Colonic mucosa (tissue), 4 donors: Measurements from ENCODE around the gene SEMA3B. TPM values are rescaled to one million over a fixed set of nuclear protein-coding genes. Genes with fewer than 3 reads are reported as not detected.

Experiments used
- DNase-seq: peaks from one replicate; pipeline ENCODE4 v3.0.0-alpha.2; 2020
- H3K27ac ChIP-seq: fragments of 200-600 bp; one replicate; pipeline ENCODE4 v1.8.0; 2021
- H3K27me3 ChIP-seq: fragments of 200-600 bp; one replicate; pipeline ENCODE4 v1.8.0; 2021
- H3K36me3 ChIP-seq: fragments of 200-600 bp; one replicate; pipeline ENCODE4 v1.8.0; 2021
- H3K4me1 ChIP-seq: fragments of 200-600 bp; one replicate; pipeline ENCODE4 v1.8.0; 2021; ENCODE audit warnings: mild to moderate bottlenecking
- H3K4me3 ChIP-seq: fragments of 200-600 bp; one replicate; pipeline ENCODE4 v1.8.0; 2021
- H3K9ac ChIP-seq, 2 donors: one replicate each; pipeline ENCODE4 v1.7.0; 2013; ENCODE audit warnings: control low read depth in 2 of 2, low read depth in 2 of 2, low read length in 2 of 2
- H3K9me3 ChIP-seq: fragments of 200-600 bp; one replicate; pipeline ENCODE4 v1.8.0; 2021
- intact Hi-C: fragments of 100-400 bp; cut with DNase I; formaldehyde crosslinking; loops from one replicate; pipeline ENCODE4 v1.14.1; 2022
- total RNA-seq, 2 donors: library from RNA; stranded (reverse); fragmentation: NEBNext Ultra II Directional in 1 of 2; extraction: Animal tissue kit (Norgen Biotek cat#: 25700) in 1 of 2; gene quantifications; one replicate each; pipeline ENCODE4 v1.2.1, GENCODE V29; 2021
- TF ChIP-seq, protein P1 (sequence below): fragments of 200-600 bp; IDR thresholded peaks from one replicate; pipeline ENCODE4 v1.8.0; 2022; ENCODE audit warnings: antibody characterized with exemption, mild to moderate bottlenecking
- donor health status: healthy.
- donor health status: DM: no; HTN: no; CAD: no.
- donor health status: DM: no; HTN: no; CAD: no.

The SEMA3B gene
- total RNA-seq, 2 donors from 2014 or later, result 51.6 to 57.0 TPM

DNA sequence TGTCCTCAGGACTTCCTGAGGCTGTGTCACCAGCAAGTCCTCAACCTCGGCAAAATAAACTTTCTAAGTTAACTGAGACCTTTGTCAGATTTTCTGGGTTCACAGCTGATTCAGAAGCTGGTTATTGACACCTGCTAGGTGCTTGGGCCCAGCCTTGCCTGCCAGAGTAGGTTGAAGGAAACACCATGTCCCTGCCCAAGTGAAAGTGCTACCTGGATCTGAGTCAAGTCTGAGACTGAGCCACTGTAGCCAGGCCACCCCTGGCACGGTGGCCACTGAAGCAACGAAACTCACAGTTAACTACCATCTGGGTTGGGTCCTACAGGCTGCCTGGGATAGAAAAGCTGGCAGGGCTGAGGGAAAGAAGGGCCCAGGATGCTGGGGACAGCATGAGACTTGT is 45.4 kb downstream of the SEMA3B start:
- Histone ChIP-seq H3K36me3 (no peaks in the 10 kb centered on the region), H3K9ac (no peak overlapping the region), H3K4me1 (peaks cover 28% of the 10 kb centered on the region), H3K4me3 (no peak overlapping the region), H3K27me3 (no peaks in the 10 kb centered on the region), H3K9me3 (no peaks in the 10 kb centered on the region), H3K27ac (no peak overlapping the region)
- intact Hi-C loops, result no loop called here
- DNase-seq, result no peak
- TF ChIP-seq, protein P1, sequence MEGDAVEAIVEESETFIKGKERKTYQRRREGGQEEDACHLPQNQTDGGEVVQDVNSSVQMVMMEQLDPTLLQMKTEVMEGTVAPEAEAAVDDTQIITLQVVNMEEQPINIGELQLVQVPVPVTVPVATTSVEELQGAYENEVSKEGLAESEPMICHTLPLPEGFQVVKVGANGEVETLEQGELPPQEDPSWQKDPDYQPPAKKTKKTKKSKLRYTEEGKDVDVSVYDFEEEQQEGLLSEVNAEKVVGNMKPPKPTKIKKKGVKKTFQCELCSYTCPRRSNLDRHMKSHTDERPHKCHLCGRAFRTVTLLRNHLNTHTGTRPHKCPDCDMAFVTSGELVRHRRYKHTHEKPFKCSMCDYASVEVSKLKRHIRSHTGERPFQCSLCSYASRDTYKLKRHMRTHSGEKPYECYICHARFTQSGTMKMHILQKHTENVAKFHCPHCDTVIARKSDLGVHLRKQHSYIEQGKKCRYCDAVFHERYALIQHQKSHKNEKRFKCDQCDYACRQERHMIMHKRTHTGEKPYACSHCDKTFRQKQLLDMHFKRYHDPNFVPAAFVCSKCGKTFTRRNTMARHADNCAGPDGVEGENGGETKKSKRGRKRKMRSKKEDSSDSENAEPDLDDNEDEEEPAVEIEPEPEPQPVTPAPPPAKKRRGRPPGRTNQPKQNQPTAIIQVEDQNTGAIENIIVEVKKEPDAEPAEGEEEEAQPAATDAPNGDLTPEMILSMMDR, result no peak

DNA sequence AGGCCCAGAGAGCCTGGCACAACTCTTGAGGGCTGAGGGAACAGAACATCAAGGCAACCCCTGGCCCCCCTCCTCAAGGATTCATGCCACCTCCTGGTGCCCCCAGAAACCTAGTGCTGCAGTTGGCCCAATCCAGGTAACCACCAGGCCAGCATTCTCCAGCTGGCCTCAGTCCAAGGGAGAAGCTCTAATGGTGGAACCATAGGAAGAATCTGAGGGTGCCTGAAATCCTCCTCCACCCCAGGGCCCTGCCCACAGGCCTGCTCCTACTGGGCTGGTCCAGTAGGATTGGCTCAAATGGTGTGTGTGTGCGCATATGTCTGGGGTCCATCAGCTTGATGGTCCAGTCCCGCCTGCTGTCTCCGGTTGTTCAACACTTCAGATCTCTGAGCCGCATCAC is 45.9 kb downstream of the SEMA3B start:
- Histone ChIP-seq H3K36me3 (no peaks in the 10 kb centered on the region), H3K4me1 (peaks cover 28% of the 10 kb centered on the region), H3K4me3 (no peak overlapping the region), H3K27me3 (no peaks in the 10 kb centered on the region), H3K9me3 (no peaks in the 10 kb centered on the region), H3K9ac (no peak overlapping the region), H3K27ac (no peak overlapping the region)
- DNase-seq, result no peak
- TF ChIP-seq, protein P1, result no peak
- intact Hi-C loops, result no loop called here

DNA sequence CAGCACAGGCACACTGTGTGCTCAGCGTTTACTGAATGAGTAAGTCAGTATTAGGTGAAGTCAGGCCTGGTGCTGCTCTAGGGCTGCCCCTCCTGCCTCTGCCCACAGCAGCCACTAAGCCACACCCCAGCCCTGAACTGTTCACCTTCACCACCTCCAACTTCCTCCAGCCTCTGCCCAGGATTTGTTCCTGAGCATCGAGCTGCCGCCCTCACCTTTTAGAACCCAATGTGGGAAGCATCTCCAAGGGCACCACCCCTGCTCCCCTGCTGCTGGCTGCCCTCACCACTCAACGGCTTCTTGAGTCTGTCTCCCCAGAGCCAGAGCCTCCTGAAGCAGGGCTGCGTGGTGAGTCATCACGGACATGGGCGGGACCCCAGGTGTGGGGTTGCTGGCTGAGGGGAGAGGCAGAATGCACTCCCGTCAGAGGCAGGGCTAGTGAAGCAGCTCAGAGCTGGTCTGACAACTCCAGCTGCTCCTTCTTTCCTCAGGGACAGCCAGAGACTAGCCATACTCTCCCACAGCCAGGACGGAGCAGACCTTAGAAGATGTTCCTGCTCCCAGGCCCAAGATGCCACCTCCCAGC is 47.8 kb downstream of the SEMA3B start:
- Histone ChIP-seq H3K36me3 (no peaks in the 10 kb centered on the region), H3K4me1 (peaks cover 28% of the 10 kb centered on the region)

DNA sequence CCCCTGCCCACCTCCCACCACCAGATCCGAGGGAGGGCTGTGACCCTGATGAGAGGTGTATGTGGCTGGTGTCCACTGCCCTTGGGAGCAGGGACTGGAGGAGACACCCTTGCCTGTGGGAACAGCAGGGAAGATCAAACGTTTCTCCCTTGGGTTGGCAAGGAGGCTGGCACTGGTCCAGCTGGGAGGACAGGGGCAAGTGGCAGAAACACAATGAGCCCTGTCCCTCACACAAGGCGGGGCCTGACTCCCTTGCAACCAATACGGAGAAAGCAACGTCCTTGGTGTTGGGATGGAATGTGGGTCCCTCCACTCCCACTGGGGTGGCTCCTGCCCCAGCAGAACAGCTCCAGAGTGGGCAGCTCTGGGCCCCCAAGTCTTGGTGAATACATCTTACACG is 48.4 kb downstream of the SEMA3B start:
- TF ChIP-seq, protein P1, result no peak
- Histone ChIP-seq H3K9ac (peak overlapping the region; percentile 60 to 86), H3K4me3 (no peak overlapping the region), H3K27ac (peak overlapping the region; percentile 91), H3K9me3 (no peaks in the 10 kb centered on the region), H3K36me3 (no peaks in the 10 kb centered on the region), H3K4me1 (peaks cover 34% of the 10 kb centered on the region), H3K27me3 (no peaks in the 10 kb centered on the region)
- DNase-seq, result peak; percentile 69
- intact Hi-C loops, result no loop called here

More for the DNA sequence above, 47.8 kb downstream of the SEMA3B start:
- no peaks in the 10 kb centered on the region for H3K27me3 ChIP-seq
- TF ChIP-seq, protein P1, result no peak
- DNase-seq, result peak; percentile 92
- no peaks in the 10 kb centered on the region for H3K9me3 ChIP-seq
- intact Hi-C loops, result no loop called here
- H3K4me3 ChIP-seq, result no peak overlapping the region
- peak overlapping the region; percentile 62 to 86 for H3K9ac ChIP-seq
- peak overlapping the region; percentile 91 for H3K27ac ChIP-seq

DNA sequence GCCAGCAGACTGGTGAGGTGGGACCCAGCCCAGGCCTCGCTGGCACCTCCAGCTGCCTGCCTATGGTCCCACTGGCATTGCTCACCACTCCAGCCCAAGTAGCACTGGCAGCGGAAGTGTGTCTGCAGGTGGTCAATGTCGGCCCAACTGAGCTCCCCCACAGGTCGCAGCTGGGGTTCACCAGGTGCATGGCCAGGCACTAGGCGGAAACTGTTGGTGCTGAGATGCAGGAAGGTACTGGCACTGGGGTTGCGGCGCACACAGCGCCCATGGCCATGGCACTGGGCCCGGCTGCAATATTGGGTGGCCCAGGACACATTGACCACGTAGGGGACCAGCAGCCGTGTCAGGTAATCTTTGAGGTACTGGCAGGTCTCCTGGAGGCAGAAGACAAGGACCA is 49.2 kb downstream of the SEMA3B start:
- no peak for DNase-seq
- intact Hi-C loops, result no loop called here
- TF ChIP-seq, protein P1, result no peak
- H3K9me3 ChIP-seq, result no peaks in the 10 kb centered on the region
- no peak overlapping the region for H3K4me3 ChIP-seq
- H3K36me3 ChIP-seq, result no peaks in the 10 kb centered on the region
- peak overlapping the region; percentile 91 for H3K27ac ChIP-seq
- peak overlapping the region in 1 of 2 donors; percentile 91 for H3K9ac ChIP-seq
- no peaks in the 10 kb centered on the region for H3K27me3 ChIP-seq
- peaks cover 38% of the 10 kb centered on the region for H3K4me1 ChIP-seq
